Subcutaneous abdominal adipose tissue (tissue), 5 donors: ENCODE data around the gene RASA4B.
"Not testable (repeated sequence)": the region's sequence is repeated elsewhere in the genome, so short reads cannot be mapped to it uniquely, and the experiment has no call there.

Experiments
- H3K27ac ChIP-seq: one replicate; pipeline ENCODE4 v1.7.0; 2013; ENCODE audit warnings: low read depth, mild to moderate bottlenecking, inconsistent platforms, low read length, moderate library complexity
- H3K27me3 ChIP-seq, 5 donors: one replicate each; pipeline ENCODE4 v1.7.0; 2013; ENCODE audit warnings: low read length in 5 of 5, inconsistent platforms in 1 of 5; ENCODE audit not compliant: control insufficient read depth in 5 of 5, insufficient read depth in 4 of 5
- H3K36me3 ChIP-seq, 5 donors: one replicate each; pipeline ENCODE4 v1.7.0; 2013; ENCODE audit warnings: low read length in 5 of 5; ENCODE audit not compliant: control insufficient read depth in 5 of 5, insufficient read depth in 5 of 5
- H3K4me1 ChIP-seq, 5 donors: one replicate each; pipeline ENCODE4 v1.7.0; 2013; ENCODE audit warnings: low read length in 5 of 5, mild to moderate bottlenecking in 3 of 5, moderate library complexity in 1 of 5; ENCODE audit not compliant: control insufficient read depth in 5 of 5, insufficient read depth in 5 of 5
- H3K4me3 ChIP-seq, 5 donors: one replicate each; pipeline ENCODE4 v1.7.0; 2013; ENCODE audit warnings: low read length in 5 of 5, low read depth in 1 of 5
- H3K9ac ChIP-seq, 5 donors: one replicate each; pipeline ENCODE4 v1.7.0; 2013; ENCODE audit warnings: low read length in 5 of 5, mild to moderate bottlenecking in 4 of 5, moderate library complexity in 3 of 5
- H3K9me3 ChIP-seq, 5 donors: one replicate each; pipeline ENCODE4 v1.7.0; 2013; ENCODE audit warnings: low read length in 5 of 5; ENCODE audit not compliant: control insufficient read depth in 5 of 5
- donor health status: healthy.
- donor health status: healthy.
- donor health status: healthy.
- donor health status: healthy.
- donor health status: healthy.

The RASA4B gene

GRCh38 chr7:102493220-102493935, 24.2 kb downstream of the RASA4B start:
- H3K27me3 ChIP-seq, H3K9me3 ChIP-seq, H3K4me3 ChIP-seq, H3K27ac ChIP-seq, H3K4me1 ChIP-seq, H3K36me3 ChIP-seq, H3K9ac ChIP-seq: not testable (repeated sequence)

DNA sequence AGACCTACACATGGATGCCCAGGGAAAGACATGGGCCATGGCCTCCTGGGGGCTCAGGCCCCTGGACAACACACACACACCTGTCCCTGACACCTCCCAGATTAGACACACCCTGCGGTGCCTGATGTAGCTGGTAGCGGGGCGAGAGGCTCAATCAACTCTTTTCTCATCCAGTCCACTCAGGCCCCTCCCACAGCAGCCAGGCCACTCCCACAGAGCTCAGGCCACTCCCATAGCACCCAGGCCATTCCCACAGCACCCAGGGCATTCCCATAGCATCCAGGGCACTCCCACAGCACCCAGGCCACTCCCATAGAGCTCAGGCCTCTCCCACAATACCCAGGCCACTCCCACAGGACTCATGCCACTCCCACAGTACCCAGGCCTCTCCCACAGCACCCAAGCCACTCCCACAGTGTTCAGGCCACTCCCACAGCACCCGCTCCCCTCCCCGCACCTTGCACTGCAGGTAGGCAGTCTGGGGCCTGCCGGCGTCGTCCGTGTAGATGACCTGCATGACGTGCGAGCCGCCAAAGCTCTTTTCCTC, 27.0 kb downstream of the RASA4B start:
- not testable (repeated sequence) for H3K4me3 ChIP-seq, H3K4me1 ChIP-seq, H3K36me3 ChIP-seq, H3K27ac ChIP-seq, H3K9ac ChIP-seq, H3K27me3 ChIP-seq, H3K9me3 ChIP-seq

DNA sequence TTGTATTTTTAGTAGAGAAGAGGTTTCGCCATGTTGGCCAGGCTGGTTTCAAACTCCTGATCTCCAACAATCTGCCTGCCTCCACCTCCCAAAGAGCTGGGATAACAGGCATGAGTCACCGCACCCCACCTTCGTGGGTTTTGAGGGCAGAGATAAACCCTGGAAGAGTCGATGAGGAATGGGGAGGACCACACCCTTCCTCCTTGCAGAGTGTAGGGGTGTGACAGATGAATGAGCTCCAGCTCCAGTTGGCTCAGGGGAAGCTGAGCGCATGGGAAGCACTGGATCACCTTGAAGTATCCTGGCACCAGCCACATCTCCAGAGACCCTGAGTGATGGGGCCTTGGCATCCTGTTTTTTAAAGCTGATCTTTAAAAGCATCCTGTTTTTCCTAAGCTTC, 33.3 kb downstream of the RASA4B start:
- not testable (repeated sequence) for H3K4me3 ChIP-seq, H3K9me3 ChIP-seq, H3K27me3 ChIP-seq, H3K4me1 ChIP-seq, H3K9ac ChIP-seq, H3K36me3 ChIP-seq, H3K27ac ChIP-seq

GRCh38 chr7:102481962-102482361, 35.6 kb downstream of the RASA4B start:
- H3K27me3 ChIP-seq, H3K27ac ChIP-seq, H3K9me3 ChIP-seq, H3K4me3 ChIP-seq, H3K4me1 ChIP-seq, H3K36me3 ChIP-seq, H3K9ac ChIP-seq: not testable (repeated sequence)

DNA sequence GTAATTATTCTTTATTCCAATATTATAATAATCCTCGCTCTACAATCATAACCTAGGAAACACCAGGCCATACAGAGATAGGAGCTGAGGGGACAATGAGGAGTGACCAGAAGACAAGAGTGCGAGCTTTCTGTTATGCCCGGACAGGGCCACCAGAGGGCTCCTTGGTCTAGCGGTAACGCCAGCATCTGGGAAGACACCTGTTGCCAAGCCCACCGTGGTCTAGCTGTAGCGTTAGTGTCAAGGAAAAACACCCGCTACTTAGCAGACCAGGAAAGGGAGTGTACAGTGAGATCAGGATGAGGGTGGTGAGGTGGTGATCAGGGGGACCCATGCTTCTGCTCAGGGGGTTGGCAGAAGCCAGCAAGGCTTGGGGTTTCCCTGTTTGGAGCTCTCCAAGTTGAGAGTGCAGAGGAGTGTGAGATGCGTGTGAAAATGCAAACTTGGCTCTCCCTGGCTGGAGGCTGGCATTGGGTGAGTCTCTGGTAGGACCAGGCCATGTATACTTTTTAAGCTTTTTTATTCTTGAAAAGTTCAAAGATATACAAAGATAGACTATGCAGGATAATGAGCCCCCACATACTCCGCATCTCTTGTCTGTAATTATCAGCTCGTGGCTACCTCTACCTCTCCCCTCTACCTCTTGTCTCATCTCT, 37.5 kb downstream of the RASA4B start:
- H3K9me3 ChIP-seq, H3K4me3 ChIP-seq, H3K27me3 ChIP-seq, H3K27ac ChIP-seq, H3K4me1 ChIP-seq, H3K36me3 ChIP-seq, H3K9ac ChIP-seq: not testable (repeated sequence)

GRCh38 chr7:102479209-102479584, 38.4 kb downstream of the RASA4B start:
- H3K4me1 ChIP-seq, H3K9ac ChIP-seq, H3K4me3 ChIP-seq, H3K27ac ChIP-seq, H3K27me3 ChIP-seq, H3K36me3 ChIP-seq, H3K9me3 ChIP-seq: not testable (repeated sequence)

GRCh38 chr7:102478314-102479208, 39.0 kb downstream of the RASA4B start, which contains the start of gene POLR2J:
Gene POLR2J, minus strand, starts transcription at chr7:102478922. Its CDS starts 62 bp downstream, at chr7:102478860.
- H3K9ac ChIP-seq, result peak within 1 kb of the TSS in 1 of 5 donors; percentile 47
- H3K27ac ChIP-seq, result not testable (repeated sequence)

GRCh38 chr7:102474736-102475435, 42.7 kb downstream of the RASA4B start:
- not testable (repeated sequence) for H3K27me3 ChIP-seq, H3K4me3 ChIP-seq, H3K9me3 ChIP-seq, H3K27ac ChIP-seq, H3K4me1 ChIP-seq, H3K9ac ChIP-seq
- H3K36me3 ChIP-seq, result peaks cover 0 to 25% (median 24%) of the 10 kb centered on the region in 5 donors

More at GRCh38 chr7:102478314-102479208, 39.0 kb downstream of the RASA4B start, which contains the start of gene POLR2J:
- H3K4me3 ChIP-seq, result peak within 1 kb of the TSS in 4 of 5 donors; percentile 36 to 55 (median 40)
- H3K9me3 ChIP-seq, H3K4me1 ChIP-seq, H3K36me3 ChIP-seq, H3K27me3 ChIP-seq: not testable (repeated sequence)

DNA sequence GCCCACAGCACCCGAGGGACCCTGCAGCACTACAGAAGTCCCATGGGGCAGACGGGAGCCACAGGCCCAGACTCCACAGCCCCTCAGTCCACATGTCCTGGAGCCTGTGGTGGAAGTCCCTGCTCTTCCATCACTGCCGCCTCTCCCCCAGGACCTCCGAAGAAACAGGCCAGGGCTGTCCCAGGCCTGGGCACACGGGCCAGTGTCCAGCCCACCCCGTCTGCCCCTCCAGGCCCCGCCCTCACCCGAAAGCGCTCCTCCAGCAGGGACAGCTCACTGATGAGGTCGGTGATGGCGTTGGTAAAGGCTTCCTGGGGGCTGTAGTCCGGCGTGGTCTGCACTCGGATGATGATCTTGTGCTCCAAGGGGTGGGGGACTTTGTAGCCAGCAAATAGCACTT, 43.5 kb downstream of the RASA4B start:
- peaks cover 0 to 31% (median 24%) of the 10 kb centered on the region in 5 donors for H3K36me3 ChIP-seq
- H3K4me3 ChIP-seq, H3K9ac ChIP-seq, H3K27ac ChIP-seq, H3K4me1 ChIP-seq, H3K9me3 ChIP-seq, H3K27me3 ChIP-seq: not testable (repeated sequence)
